Activated CD8-positive, alpha-beta memory T cell treated with anti-CD3 and anti-CD28 coated beads, Interleukin-2, amount 50 U/mL, for 4 hours (primary cell): ENCODE measurements around the gene FXYD4.

Source experiments
- DNase-seq: peaks from one replicate; pipeline ENCODE4 v3.0.0-alpha.2; 2020

Gene FXYD4

GRCh38 chr10:43396928-43397624 is 25.6 kb downstream of the FXYD4 start:
- peak; percentile 61 for DNase-seq

DNA sequence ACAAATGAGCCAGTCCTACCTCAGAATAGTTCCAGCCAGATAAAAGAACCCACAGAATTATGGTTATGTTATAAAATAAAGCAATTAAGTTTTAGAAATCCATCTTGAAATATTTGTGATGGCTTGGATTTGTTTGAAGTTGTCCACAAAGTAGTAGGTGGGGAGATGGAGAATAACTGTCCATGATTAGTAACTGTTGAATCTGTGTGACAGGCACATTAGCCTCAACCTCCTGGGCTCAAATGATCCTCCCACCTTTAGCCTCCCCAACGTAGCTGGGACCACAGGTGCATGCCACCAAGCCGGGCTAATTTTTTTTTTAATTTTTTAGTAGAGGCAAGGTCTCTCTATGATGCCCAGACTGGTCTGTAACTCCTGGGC is 27.5 kb downstream of the FXYD4 start:
- no peak for DNase-seq

- no peak for DNase-seq
These were observed 28.2 kb downstream of the FXYD4 start for GRCh38 chr10:43399320-43400310.

DNA sequence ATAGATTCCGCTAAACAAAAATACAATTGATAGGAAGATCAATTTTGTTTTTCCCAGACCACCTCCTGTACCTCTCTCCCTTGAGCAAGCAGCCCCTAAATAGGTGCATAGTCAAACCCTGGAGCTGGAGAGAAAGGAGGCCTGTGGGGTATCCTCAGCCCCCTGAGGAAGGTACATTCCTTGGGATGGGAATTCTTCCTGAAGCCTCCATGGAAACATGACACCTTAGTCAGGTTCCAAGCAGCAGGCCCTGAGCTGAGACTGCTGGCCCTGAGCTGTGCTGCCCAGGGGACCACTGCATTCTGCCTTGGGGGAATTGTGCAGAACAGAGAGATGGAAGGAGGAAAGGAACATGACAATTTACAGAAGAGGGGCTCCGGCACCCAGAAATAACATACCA is 30.2 kb downstream of the FXYD4 start:
- no peak for DNase-seq

GRCh38 chr10:43402176-43402575 is 30.7 kb downstream of the FXYD4 start:
- no peak for DNase-seq

DNA sequence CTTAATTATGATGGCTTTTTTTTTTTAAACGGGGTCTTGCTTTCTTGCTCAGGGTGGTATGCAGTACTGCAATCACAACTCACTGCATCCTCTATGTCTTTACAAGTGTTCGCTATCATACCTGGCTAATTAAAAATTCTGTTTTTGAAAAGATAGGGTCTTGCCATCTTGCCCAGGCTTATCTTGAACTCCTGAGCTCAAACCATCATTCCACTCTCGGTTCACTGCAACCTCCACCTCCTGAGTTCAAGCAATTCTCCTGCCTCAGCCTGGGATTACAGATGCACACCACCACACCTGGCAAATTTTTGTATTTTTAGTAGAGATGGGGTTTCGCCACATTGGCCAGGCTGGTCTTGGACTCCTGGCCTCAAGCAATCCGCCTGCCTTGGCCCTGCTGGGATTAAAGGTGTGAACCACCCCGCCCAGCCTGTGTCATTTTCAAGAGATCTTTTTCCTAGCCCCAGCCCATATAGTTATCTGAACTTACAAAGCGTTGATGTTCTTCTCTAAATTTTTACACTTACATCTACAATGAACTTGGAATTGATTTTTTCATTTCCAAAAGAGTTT is 31.5 kb downstream of the FXYD4 start:
- DNase-seq, result no peak

- DNase-seq, result no peak
These were observed 32.7 kb downstream of the FXYD4 start for GRCh38 chr10:43403911-43404703.

- no peak for DNase-seq
These were observed 33.3 kb downstream of the FXYD4 start for GRCh38 chr10:43404704-43405084.

- DNase-seq, result peak; percentile 53
These were observed 35.7 kb downstream of the FXYD4 start for GRCh38 chr10:43407148-43407575.

GRCh38 chr10:43407576-43408330 is 36.3 kb downstream of the FXYD4 start:
- peak; percentile 89 for DNase-seq

GRCh38 chr10:43408331-43408709 is 36.9 kb downstream of the FXYD4 start:
- DNase-seq, result no peak

DNA sequence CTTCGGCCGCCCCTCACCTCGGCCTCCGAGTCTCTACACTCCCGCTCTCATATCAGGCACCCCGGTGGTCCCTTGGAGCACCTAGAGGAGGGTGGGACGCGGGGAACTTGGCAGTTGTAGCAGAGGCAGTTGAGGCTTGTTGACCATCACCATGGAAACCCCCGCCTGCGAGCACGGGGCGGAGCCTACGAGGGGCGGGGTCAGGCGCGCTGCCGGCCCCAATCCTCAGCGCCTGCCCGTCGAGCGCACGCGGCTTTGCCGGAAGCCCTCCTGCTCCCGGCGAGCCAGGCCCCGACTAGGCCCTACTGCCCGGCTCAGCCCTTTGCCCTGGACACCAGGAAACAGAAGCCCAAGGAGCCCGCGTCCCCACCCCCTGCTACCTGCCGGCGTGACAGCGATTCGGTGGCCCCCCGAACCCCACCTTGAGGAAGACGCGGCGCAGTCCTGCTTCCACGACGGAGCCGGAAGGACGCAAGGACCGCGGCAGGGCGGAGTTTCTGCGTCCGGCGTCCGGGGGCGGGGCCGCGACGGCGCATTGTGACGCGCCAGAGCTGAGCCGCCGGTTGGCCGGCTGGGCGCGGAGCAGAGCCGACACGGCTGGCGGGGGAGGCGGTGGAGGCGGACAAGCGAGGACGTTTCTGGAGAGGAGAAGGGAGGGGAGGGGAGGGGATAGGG is 37.4 kb downstream of the FXYD4 start, which contains the start of gene HNRNPF:
Gene HNRNPF, minus strand, starts transcription at position 477 of the 675 bp plus-strand sequence. CDS start 21,302 bp downstream, outside the sequence.
- peak; percentile 96 for DNase-seq

DNA sequence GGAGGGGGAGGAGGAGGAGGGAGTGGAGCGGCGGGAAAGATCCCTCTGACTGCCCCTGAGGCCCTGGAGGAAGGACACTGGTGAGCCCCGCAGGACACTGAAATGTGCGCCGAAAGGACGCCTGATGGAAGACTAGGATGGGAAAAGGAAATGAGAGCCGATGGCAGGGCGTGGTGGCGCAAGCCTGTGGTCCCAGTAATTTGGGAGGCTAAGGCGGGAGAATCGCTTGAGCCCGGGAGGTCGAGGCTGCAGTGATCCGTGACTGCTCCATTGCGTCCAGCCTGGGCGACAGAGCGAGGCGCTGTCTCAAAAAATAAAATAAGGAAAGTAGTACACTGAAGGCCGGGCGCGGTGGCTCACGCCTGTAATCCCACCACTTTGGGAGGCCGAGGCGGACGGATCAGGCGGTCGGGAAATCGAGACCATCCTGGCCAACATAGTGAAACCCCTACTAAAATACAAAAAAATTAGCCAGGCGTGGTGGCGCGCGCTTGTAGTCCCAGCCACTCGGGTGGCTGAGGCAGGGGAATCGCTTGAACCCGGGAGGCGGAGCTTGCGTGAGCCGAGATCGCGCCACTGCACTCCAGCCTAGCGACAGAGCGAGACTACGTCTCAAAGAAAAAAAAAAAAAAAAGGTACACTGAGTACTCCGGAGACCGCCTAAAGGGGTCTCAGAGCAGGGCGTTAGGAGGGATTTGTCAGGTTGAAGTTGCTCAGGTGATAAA is 38.1 kb downstream of the FXYD4 start:
- peak; percentile 62 for DNase-seq

GRCh38 chr10:43410345-43410744 is 38.9 kb downstream of the FXYD4 start:
- no peak for DNase-seq

- DNase-seq, result no peak
These were observed 40.1 kb downstream of the FXYD4 start for GRCh38 chr10:43411536-43411935.

GRCh38 chr10:43415544-43415943 is 44.1 kb downstream of the FXYD4 start:
- no peak for DNase-seq

- DNase-seq, result peak; percentile 32
These were observed 46.7 kb downstream of the FXYD4 start for GRCh38 chr10:43417950-43418768.

DNA sequence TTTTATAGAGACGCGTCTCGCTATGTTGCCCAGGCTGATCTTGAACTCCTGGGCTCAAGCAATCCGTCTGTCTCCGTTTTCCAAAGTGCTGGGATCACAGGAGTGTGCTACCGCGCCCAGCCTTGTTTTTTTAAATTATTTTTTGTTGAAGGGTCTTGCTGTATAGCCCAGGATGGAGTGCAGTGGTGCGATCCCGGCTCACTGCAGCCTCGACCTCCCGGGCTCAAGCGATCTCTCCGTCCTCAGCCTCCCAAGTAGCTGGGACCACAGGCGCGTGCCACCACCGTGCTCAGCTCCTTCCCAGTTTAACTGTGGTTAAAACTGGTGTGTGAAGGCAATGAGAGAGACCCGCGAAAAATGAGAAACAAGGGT is 48.5 kb downstream of the FXYD4 start:
- no peak for DNase-seq

DNA sequence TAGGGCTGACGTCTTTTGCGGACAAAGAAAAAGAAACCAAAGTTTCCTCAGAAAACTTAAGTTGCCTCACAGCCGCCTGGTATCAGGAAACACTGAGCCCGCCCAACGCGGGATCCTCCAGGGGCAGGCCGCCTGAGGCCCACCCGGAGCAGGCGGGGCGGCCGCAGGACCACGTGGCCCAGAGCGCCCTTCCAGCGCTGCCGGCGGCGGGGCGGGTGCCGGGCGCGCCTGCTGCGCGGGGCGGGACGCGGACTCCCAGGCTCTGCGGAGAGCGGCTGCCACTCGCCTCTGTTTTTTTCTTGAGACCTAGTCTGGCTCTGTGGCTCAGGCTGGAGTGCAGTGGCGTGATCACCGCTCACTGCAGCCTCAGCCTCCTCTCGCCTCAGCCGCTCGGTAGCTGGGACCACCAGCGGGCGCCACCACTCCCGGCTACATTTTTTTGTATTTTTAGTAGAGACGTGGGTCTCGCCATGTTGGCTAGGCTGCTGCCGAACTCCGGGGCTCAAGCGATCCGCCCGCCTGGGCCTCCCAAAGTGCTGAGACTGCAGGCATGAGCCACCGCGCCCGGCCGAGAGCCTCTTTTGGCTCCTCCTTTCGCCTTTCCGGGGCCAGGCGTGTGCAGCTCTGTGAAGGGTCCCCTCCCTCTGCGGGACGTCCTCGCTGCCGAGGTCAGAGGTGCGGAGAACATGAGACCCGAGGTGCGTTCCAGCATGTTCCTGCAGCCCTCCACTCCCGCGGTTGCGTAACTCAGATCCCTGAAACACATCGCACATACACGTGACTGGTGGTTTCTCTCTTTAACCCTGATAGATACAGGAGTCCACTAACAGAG is 49.1 kb downstream of the FXYD4 start:
- peak; percentile 81 for DNase-seq
